Measurements from ENCODE around the gene COASY. TPM values are rescaled to one million over a fixed set of nuclear protein-coding genes. Genes with fewer than 3 reads are reported as not detected.

COASY gene
- total RNA-seq, 1 donor from 2014 or later, result 51.7 TPM

DNA sequence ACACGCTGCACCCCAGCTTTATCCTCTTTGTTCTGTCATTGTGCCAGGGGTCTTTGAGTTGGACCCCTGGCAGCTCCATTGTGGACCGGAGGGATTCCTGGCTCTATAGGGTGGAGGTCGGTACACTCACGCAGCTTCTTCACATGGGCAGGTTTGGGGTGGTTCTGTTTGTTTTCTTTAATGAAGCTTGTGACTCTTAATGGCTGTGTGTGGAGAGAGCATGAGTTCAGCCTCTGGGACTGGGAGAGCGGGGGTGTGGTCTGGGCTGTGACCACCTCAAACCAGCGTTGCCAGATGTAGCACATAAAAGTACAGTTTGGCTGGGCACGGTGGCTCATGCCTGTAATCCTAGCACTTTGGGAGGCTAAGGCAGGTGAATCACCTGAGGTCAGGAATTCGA, 47.1 kb upstream of the COASY start:
- TF ChIP-seq, protein P1, sequence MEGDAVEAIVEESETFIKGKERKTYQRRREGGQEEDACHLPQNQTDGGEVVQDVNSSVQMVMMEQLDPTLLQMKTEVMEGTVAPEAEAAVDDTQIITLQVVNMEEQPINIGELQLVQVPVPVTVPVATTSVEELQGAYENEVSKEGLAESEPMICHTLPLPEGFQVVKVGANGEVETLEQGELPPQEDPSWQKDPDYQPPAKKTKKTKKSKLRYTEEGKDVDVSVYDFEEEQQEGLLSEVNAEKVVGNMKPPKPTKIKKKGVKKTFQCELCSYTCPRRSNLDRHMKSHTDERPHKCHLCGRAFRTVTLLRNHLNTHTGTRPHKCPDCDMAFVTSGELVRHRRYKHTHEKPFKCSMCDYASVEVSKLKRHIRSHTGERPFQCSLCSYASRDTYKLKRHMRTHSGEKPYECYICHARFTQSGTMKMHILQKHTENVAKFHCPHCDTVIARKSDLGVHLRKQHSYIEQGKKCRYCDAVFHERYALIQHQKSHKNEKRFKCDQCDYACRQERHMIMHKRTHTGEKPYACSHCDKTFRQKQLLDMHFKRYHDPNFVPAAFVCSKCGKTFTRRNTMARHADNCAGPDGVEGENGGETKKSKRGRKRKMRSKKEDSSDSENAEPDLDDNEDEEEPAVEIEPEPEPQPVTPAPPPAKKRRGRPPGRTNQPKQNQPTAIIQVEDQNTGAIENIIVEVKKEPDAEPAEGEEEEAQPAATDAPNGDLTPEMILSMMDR (IDR thresholded peaks at IDR 0.05), result no peak
- peaks cover 45% of the 10 kb centered on the region for H3K4me1 Mint-ChIP-seq (ENCODE audit: unreplicated experiment)
- no peaks in the 10 kb centered on the region for H3K27me3 Mint-ChIP-seq (ENCODE audit: unreplicated experiment)
- H3K9me3 Mint-ChIP-seq (ENCODE audit: unreplicated experiment), result no peaks in the 10 kb centered on the region
- peaks cover 11% of the 10 kb centered on the region for H3K36me3 Mint-ChIP-seq (ENCODE audit: unreplicated experiment)
- H3K4me3 Mint-ChIP-seq (ENCODE audit: unreplicated experiment), result no peak overlapping the region
- no peak overlapping the region for H3K27ac Mint-ChIP-seq (ENCODE audit: unreplicated experiment)
- no peak for DNase-seq (ENCODE audit: extremely low spot score, unreplicated experiment)

DNA sequence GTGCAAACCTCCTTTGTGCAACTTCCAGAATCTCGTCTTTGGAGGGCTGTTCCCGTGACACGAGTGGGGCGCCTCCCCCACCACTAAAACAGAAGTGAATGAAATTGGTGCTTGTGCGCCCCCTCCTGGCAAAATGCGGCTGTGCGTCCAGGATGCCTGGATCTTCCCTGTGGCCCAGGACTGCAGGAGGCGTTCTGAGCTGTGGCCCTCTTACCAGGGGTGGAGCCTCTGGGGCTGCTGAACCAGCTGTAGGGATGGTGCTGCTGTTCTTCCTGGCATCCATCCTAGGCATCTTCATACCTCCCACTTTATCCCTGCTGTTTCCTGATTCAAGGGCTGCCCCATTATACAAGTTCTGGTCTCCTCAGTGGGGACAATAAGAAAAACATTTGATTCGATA, 44.4 kb upstream of the COASY start:
- Mint-ChIP-seq H3K4me3 (ENCODE audit: unreplicated experiment) (no peak overlapping the region), H3K36me3 (ENCODE audit: unreplicated experiment) (peaks cover 2% of the 10 kb centered on the region), H3K27me3 (ENCODE audit: unreplicated experiment) (no peaks in the 10 kb centered on the region), H3K27ac (ENCODE audit: unreplicated experiment) (peak overlapping the region; percentile 99), H3K4me1 (ENCODE audit: unreplicated experiment) (peaks cover 65% of the 10 kb centered on the region), H3K9me3 (ENCODE audit: unreplicated experiment) (no peaks in the 10 kb centered on the region)
- DNase-seq (ENCODE audit: extremely low spot score, unreplicated experiment), result peak; percentile 95
- TF ChIP-seq, protein P1 (IDR thresholded peaks at IDR 0.05), result peak; percentile 96

DNA sequence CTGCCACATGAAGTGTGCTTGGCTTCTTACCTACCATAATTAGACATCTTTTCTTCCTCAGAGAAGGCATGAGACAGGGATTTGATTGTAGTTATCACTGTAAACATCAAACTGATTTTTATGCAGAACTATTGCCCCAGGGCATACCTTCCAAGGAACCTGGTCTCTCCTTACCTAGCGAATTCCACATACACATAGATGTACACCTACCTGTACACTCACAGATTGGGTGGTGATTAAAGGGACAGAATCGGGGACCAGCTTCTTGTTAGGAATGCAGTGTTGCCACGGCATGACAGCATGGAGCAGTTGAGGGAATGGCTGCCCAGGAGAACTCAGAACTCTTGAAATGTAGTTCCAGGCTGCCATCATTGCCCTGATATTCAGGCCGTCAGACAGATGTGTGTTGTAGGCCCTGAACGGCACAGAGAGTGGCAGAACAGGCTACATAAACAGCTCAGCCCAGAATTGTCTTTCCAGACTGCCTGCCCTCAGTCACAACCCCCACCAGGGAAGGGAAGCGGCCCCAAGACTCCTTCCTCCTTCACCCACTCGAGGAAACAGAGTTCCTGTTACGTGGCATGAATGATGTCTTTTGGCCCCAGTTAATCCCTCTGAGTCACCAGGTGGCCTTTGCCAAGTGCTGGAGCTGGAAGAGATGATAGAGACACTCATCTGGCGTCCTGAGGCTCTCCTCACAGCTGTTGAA, 43.7 kb upstream of the COASY start:
- TF ChIP-seq, protein P1 (IDR thresholded peaks at IDR 0.05), result no peak
- peaks cover 66% of the 10 kb centered on the region for H3K4me1 Mint-ChIP-seq (ENCODE audit: unreplicated experiment)
- H3K36me3 Mint-ChIP-seq (ENCODE audit: unreplicated experiment), result peaks cover 2% of the 10 kb centered on the region
- peak overlapping the region; percentile 99 for H3K27ac Mint-ChIP-seq (ENCODE audit: unreplicated experiment)
- no peak for DNase-seq (ENCODE audit: extremely low spot score, unreplicated experiment)
- no peak overlapping the region for H3K4me3 Mint-ChIP-seq (ENCODE audit: unreplicated experiment)
- H3K9me3 Mint-ChIP-seq (ENCODE audit: unreplicated experiment), result no peaks in the 10 kb centered on the region
- no peaks in the 10 kb centered on the region for H3K27me3 Mint-ChIP-seq (ENCODE audit: unreplicated experiment)

DNA sequence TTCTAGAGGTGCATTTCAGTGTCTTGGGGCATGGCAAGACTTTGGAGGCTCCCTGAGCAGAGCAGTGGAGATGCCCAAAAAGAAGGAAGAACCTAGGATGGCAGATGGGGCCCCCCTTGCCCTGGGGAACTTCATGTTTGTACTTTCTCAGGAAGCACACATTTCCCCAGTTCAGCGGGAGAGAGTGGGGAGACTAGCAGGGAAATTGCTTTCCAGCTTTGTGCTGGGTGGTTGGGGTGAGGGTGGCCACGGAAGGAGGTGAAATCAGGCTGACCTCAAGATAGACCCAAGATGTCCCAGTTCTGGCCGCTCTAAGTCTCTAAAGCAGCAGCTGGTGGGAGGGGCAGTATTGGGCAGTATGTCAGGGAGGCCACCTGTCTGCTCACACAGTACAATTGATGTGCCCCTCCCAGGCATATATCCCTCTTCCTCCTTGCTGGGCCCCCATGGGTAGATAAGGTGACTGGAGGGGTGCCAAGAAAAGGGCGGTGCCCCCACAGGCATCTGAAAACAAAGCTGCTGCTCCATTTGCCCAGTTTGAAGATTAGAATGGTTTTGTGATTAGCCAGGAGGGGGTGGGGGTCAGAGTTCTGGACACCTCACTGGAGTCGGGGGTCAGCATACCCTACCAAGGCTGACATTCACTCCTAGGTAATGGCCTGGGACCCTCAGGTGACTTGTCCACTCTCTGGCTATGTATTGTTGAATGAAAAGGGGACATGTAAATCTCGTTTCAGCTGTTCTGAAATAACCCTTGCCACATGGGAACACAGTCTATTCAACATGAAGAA, 43.0 kb upstream of the COASY start:
- Mint-ChIP-seq H3K27ac (ENCODE audit: unreplicated experiment) (peak overlapping the region; percentile 99), H3K4me3 (ENCODE audit: unreplicated experiment) (peak overlapping the region; percentile 52), H3K4me1 (ENCODE audit: unreplicated experiment) (peaks cover 68% of the 10 kb centered on the region), H3K36me3 (ENCODE audit: unreplicated experiment) (no peaks in the 10 kb centered on the region), H3K27me3 (ENCODE audit: unreplicated experiment) (no peaks in the 10 kb centered on the region), H3K9me3 (ENCODE audit: unreplicated experiment) (no peaks in the 10 kb centered on the region)
- DNase-seq (ENCODE audit: extremely low spot score, unreplicated experiment), result no peak
- TF ChIP-seq, protein P1 (IDR thresholded peaks at IDR 0.05), result no peak

Data from osteocyte (in vitro differentiated cells).